Type B pancreatic cell (in vitro differentiated cells): ENCODE results near the gene SCARB1. TPM values are rescaled to one million over a fixed set of nuclear protein-coding genes. Genes with fewer than 3 reads are reported as not detected.

Experiments used
- DNase-seq: peaks from one replicate; pipeline ENCODE4 v3.0.0; 2021; ENCODE audit warnings: mixed read lengths; ENCODE audit not compliant: unreplicated experiment; ENCODE audit errors: extremely low spot score
- H3K27ac Mint-ChIP-seq: 2 replicates; pipeline ENCODE4 v1.8.0; 2021; ENCODE audit warnings: mild to moderate bottlenecking, mixed read lengths
- H3K27me3 Mint-ChIP-seq: 2 replicates; pipeline ENCODE4 v1.8.0; 2021; ENCODE audit warnings: mixed read lengths
- H3K36me3 Mint-ChIP-seq: 2 replicates; pipeline ENCODE4 v1.8.0; 2021; ENCODE audit warnings: mixed read lengths
- H3K4me1 Mint-ChIP-seq: one replicate; pipeline ENCODE4 v1.8.0; 2021; ENCODE audit warnings: mixed read lengths; ENCODE audit not compliant: unreplicated experiment
- H3K4me3 Mint-ChIP-seq: 2 replicates; pipeline ENCODE4 v1.8.0; 2021; ENCODE audit warnings: mild to moderate bottlenecking, mixed read lengths
- H3K9me3 Mint-ChIP-seq: 2 replicates; pipeline ENCODE4 v1.8.0; 2021; ENCODE audit warnings: mixed read lengths
- CTCF ChIP-seq: fragments of 200-600 bp; sonication (generic); conservative IDR thresholded peaks from 2 replicates; pipeline ENCODE4 v1.5.0; 2021; ENCODE audit warnings: antibody characterized with exemption, mild to moderate bottlenecking
- total RNA-seq: library from RNA; stranded (reverse); gene quantifications from 2 replicates; pipeline ENCODE4 v1.2.1, GENCODE V29; 2021; ENCODE audit warnings: low replicate concordance

Gene SCARB1
- total RNA-seq, 1 donor from 2014 or later, result 23.4 TPM

DNA sequence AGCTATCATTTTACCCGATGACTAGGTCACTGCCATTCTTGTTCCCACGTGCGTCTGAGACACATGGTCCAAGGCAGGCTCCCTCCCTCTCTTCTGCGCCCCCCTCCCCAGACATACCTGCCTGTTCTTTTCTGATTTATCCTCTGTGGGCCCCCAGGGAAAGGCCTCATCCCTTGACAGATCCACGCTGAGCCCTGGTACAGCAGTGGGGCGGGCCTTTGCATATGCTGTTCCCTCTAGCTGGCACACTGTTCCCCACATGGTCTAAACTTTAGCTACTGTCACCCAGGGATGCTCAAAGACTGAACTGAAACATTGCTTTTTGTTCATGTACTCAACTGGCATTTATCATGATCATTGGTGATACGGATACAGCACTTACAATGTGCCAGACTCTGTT is 122.5 kb downstream of the SCARB1 start:
- no peak overlapping the region for H3K4me3 Mint-ChIP-seq
- peaks cover 66% of the 10 kb centered on the region for H3K4me1 Mint-ChIP-seq
- TF ChIP-seq CTCF, result no peak
- no peaks in the 10 kb centered on the region for H3K36me3 Mint-ChIP-seq
- DNase-seq, result no peak
- no peaks in the 10 kb centered on the region for H3K9me3 Mint-ChIP-seq
- no peak overlapping the region for H3K27ac Mint-ChIP-seq
- H3K27me3 Mint-ChIP-seq, result no peaks in the 10 kb centered on the region

- Mint-ChIP-seq H3K27me3 (no peaks in the 10 kb centered on the region), H3K36me3 (no peaks in the 10 kb centered on the region), H3K4me1 (peaks cover 62% of the 10 kb centered on the region), H3K27ac (no peak overlapping the region), H3K4me3 (no peak overlapping the region), H3K9me3 (no peaks in the 10 kb centered on the region)
- no peak for DNase-seq
- no peak for TF ChIP-seq CTCF
Measured at GRCh38 chr12:124740691-124741137, 123.0 kb downstream of the SCARB1 start.

DNA sequence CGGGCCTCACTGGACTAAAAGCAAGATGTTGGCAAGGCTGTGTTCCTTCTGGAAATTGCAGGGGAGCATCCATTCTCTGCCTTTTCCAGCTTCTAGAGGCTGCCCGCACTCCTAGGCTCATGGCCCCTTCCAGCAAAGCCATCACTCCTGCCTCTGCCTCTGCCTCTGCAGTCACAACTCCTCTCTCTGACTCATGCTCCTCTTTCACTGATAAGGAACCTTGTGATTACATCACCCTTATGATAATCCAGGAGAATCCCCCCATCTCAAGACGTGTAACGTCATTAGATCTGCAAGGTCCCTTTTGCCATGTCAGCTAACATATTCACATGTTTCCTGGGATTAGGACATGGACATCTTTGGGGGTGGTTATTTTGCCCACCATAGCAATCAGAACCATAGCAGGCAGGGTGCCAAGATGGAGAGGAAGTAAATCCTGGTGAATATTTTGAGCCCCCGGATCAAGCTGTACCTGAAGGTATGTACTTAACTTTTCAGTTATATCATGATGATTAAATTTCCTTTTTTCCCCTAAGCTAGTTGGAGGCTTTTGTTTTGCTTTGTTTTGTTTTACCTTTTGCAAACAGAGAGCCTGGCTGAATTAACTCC is 123.6 kb downstream of the SCARB1 start:
- H3K4me1 Mint-ChIP-seq, result peaks cover 57% of the 10 kb centered on the region
- H3K9me3 Mint-ChIP-seq, result no peaks in the 10 kb centered on the region
- no peak overlapping the region for H3K4me3 Mint-ChIP-seq
- no peak for TF ChIP-seq CTCF
- no peaks in the 10 kb centered on the region for H3K36me3 Mint-ChIP-seq
- DNase-seq, result no peak
- H3K27ac Mint-ChIP-seq, result no peak overlapping the region
- H3K27me3 Mint-ChIP-seq, result no peaks in the 10 kb centered on the region

DNA sequence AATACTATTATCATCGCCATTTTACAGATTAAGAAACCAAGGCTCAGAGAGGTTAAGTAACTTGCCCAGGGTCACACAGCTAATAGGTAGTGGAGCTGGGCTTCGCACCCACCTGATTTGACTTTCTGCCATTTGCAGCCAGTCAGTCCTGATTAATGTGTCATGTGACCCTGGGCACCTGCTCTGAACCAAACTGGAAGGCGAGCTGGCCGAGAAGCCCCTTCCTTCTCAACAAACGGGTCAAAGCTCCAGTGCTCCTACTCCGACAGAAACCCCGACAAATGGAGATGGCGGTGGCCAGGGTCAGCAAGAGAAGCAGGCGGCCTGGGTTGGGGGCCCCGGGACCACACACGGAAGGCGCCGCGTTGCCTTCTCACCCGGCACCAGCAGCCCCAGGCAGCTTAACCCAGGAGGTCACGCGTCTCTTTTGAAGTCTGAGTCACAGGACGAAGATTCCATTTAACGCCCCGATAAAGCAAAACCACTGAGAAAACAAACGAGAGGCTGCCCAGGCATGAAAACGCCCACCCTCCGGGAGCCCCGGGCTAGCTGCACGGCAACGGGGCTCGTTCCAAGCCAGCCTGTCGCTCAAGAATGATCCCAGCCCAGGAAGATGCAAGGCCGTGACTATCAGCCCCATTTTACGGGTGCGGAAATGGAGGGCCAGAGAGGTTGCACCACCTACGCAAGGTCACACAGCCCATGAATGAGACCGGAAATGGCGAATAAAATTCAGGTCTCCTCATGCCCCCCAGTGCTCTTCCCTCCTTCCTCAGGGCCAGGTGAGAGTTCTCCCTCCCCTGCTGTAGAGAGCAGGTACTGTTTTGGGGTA is 124.8 kb downstream of the SCARB1 start:
- no peaks in the 10 kb centered on the region for H3K36me3 Mint-ChIP-seq
- H3K4me1 Mint-ChIP-seq, result peaks cover 61% of the 10 kb centered on the region
- H3K27me3 Mint-ChIP-seq, result no peaks in the 10 kb centered on the region
- H3K9me3 Mint-ChIP-seq, result no peaks in the 10 kb centered on the region
- H3K27ac Mint-ChIP-seq, result peak overlapping the region; percentile 58
- H3K4me3 Mint-ChIP-seq, result peak overlapping the region; percentile 41
- no peak for DNase-seq
- TF ChIP-seq CTCF, result no peak

GRCh38 chr12:124737772-124738635 is 125.7 kb downstream of the SCARB1 start:
- DNase-seq, result no peak
- H3K4me3 Mint-ChIP-seq, result no peak overlapping the region

More at GRCh38 chr12:124737772-124738635, 125.7 kb downstream of the SCARB1 start:
- Mint-ChIP-seq H3K36me3 (no peaks in the 10 kb centered on the region), H3K9me3 (no peaks in the 10 kb centered on the region), H3K27ac (peak overlapping the region; percentile 58), H3K4me1 (peaks cover 58% of the 10 kb centered on the region), H3K27me3 (no peaks in the 10 kb centered on the region)
- no peak for TF ChIP-seq CTCF
